NB4 (cell line): Measurements from ENCODE around the gene GIMD1.

Source experiments
- MYC ChIP-seq: IDR thresholded peaks from 2 replicates; pipeline ENCODE4 v1.6.1; 2011; ENCODE audit warnings: low read depth, low read length
- POLR2A ChIP-seq: IDR thresholded peaks from 2 replicates; pipeline ENCODE4 v1.6.1; 2011; ENCODE audit warnings: mild to moderate bottlenecking; ENCODE audit not compliant: insufficient read length; ENCODE audit errors: extremely low read depth
- TF ChIP-seq, protein P1 (sequence below): IDR thresholded peaks from one replicate; pipeline ENCODE4 v1.5.1; 2012; ENCODE audit warnings: low read depth, low read length
- TF ChIP-seq, protein P2 (sequence below): IDR thresholded peaks from 2 replicates; pipeline ENCODE4 v1.6.1; 2011; ENCODE audit warnings: low read depth, low read length

DNA sequence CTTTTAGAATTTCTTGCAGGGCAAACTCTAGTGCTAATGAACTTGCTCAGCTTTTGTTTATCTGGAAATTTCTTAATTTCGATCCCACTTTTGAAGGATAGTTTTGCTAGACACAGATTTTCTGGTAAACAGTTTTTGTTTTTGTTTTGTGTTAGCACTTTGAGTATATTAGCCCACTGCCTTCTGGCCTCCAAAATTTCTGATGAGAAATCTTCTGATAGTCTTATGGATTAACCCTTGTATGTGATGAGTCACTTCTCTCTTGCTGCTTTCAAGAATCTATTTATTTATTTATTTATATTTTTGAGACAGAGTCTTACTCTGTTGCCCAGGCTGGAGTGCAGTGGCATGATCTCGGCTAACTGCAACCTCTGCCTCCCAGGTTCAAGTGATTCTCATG lies 27.0 kb upstream of the GIMD1 start:
- TF ChIP-seq, protein P1, sequence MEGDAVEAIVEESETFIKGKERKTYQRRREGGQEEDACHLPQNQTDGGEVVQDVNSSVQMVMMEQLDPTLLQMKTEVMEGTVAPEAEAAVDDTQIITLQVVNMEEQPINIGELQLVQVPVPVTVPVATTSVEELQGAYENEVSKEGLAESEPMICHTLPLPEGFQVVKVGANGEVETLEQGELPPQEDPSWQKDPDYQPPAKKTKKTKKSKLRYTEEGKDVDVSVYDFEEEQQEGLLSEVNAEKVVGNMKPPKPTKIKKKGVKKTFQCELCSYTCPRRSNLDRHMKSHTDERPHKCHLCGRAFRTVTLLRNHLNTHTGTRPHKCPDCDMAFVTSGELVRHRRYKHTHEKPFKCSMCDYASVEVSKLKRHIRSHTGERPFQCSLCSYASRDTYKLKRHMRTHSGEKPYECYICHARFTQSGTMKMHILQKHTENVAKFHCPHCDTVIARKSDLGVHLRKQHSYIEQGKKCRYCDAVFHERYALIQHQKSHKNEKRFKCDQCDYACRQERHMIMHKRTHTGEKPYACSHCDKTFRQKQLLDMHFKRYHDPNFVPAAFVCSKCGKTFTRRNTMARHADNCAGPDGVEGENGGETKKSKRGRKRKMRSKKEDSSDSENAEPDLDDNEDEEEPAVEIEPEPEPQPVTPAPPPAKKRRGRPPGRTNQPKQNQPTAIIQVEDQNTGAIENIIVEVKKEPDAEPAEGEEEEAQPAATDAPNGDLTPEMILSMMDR: no peak
- TF ChIP-seq POLR2A (no peak), MYC (no peak)
- TF ChIP-seq, protein P2, sequence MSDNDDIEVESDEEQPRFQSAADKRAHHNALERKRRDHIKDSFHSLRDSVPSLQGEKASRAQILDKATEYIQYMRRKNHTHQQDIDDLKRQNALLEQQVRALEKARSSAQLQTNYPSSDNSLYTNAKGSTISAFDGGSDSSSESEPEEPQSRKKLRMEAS: no peak
